GM12878 (cell line): ENCODE results near the gene MAST1. TPM values are rescaled to one million over a fixed set of nuclear protein-coding genes. Genes with fewer than 3 reads are reported as not detected.

Experiments
- BMI1 ChIP-seq: fragments of 450-650 bp; IDR thresholded peaks from 2 replicates; pipeline ENCODE4 v1.6.1; 2016; ENCODE audit warnings: mild to moderate bottlenecking, moderate library complexity, borderline replicate concordance
- CBFB ChIP-seq: IDR thresholded peaks from 2 replicates; pipeline ENCODE4 v1.6.1; 2016; ENCODE audit warnings: antibody characterized with exemption, low read depth
- CEBPB ChIP-seq, 2 experiments: fragments of 150-350 bp in 1 of 2; IDR thresholded peaks; 2 replicates each; pipeline ENCODE4 v1.6.1; 2012 to 2014; ENCODE audit warnings: low read depth in 2 of 2, low read length in 2 of 2, borderline replicate concordance in 1 of 2, inconsistent platforms in 1 of 2
- CTCF ChIP-seq, 3 experiments: IDR thresholded peaks in 2 of 3; conservative IDR thresholded peaks in 1 of 3; 2 replicates each; pipeline ENCODE4 v1.5.1; 2011; ENCODE audit warnings: low read depth in 3 of 3, low read length in 3 of 3, mild to moderate bottlenecking in 3 of 3, control low read depth in 2 of 3, moderate library complexity in 2 of 3, inconsistent platforms in 1 of 3, mixed read lengths in 1 of 3; ENCODE audit not compliant: control insufficient read depth in 2 of 3, insufficient read depth in 1 of 3; ENCODE audit errors: extremely low read depth in 1 of 3
- E4F1 ChIP-seq: fragments of 450-650 bp; IDR thresholded peaks from 2 replicates; pipeline ENCODE4 v1.6.1; 2018; ENCODE audit warnings: borderline replicate concordance, mild to moderate bottlenecking; ENCODE audit not compliant: partially characterized antibody
- GATAD2B ChIP-seq: fragments of 450-650 bp; conservative IDR thresholded peaks from 2 replicates; pipeline ENCODE4 v1.6.1; 2017; ENCODE audit warnings: low read depth, mild to moderate bottlenecking, moderate library complexity
- HDAC2 ChIP-seq: fragments of 200-600 bp; sonication (generic); IDR thresholded peaks from 2 replicates; pipeline ENCODE4 v1.6.1; 2017
- HDGF ChIP-seq: fragments of 450-650 bp; IDR thresholded peaks from 2 replicates; pipeline ENCODE4 v1.6.1; 2016; ENCODE audit warnings: antibody characterized with exemption
- IRF4 ChIP-seq: IDR thresholded peaks from 2 replicates; pipeline ENCODE4 v1.6.1; 2011; ENCODE audit warnings: low read depth, low read length
- KAT2A ChIP-seq: conservative IDR thresholded peaks from 2 replicates; pipeline ENCODE4 v1.6.1; 2011; ENCODE audit warnings: low read depth, low read length; ENCODE audit not compliant: control insufficient read depth
- LARP7 ChIP-seq: fragments of 450-650 bp; IDR thresholded peaks from 2 replicates; pipeline ENCODE4 v1.6.1; 2017; ENCODE audit warnings: mild to moderate bottlenecking
- POLR2A ChIP-seq: IDR thresholded peaks from 2 replicates; pipeline ENCODE4 v1.6.1; 2011; ENCODE audit warnings: low read depth, mild to moderate bottlenecking, low read length
- POLR2AphosphoS2 ChIP-seq: IDR thresholded peaks from 2 replicates; pipeline ENCODE4 v1.6.1; 2011; ENCODE audit warnings: low read depth, mild to moderate bottlenecking, low read length, improper control_type of control experiment, moderate library complexity
- RAD21 ChIP-seq: IDR thresholded peaks from 2 replicates; pipeline ENCODE4 v1.6.1; 2011; ENCODE audit warnings: mild to moderate bottlenecking, low read depth, low read length, moderate library complexity; ENCODE audit not compliant: insufficient read depth
- RB1 ChIP-seq: fragments of 450-650 bp; formaldehyde crosslinking; IDR thresholded peaks from 2 replicates; pipeline ENCODE4 v1.6.1; 2017; ENCODE audit warnings: mild to moderate bottlenecking, borderline replicate concordance
- RFX5 ChIP-seq: IDR thresholded peaks from 2 replicates; pipeline ENCODE4 v1.6.1; 2011; ENCODE audit warnings: low read depth, low read length, improper control_type of control experiment
- SKIL ChIP-seq: fragments of 450-650 bp; IDR thresholded peaks from 2 replicates; pipeline ENCODE4 v1.6.1; 2017; ENCODE audit warnings: mild to moderate bottlenecking, low read depth, inconsistent platforms; ENCODE audit not compliant: poor library complexity, severe bottlenecking
- SMAD1 ChIP-seq: fragments of 450-650 bp; IDR thresholded peaks from 2 replicates; pipeline ENCODE4 v1.6.1; 2018; ENCODE audit warnings: mild to moderate bottlenecking, low read depth; ENCODE audit not compliant: partially characterized antibody
- SMAD5 ChIP-seq: IDR thresholded peaks from 2 replicates; pipeline ENCODE4 v1.6.1; 2016; ENCODE audit warnings: antibody characterized with exemption, low read depth
- SMARCA5 ChIP-seq: fragments of 450-650 bp; IDR thresholded peaks from 2 replicates; pipeline ENCODE4 v1.6.1; 2017; ENCODE audit warnings: mild to moderate bottlenecking
- TCF3 ChIP-seq: IDR thresholded peaks from 2 replicates; pipeline ENCODE4 v1.6.1; 2012; ENCODE audit warnings: low read depth, mild to moderate bottlenecking, low read length, borderline replicate concordance; ENCODE audit not compliant: insufficient read depth
- USF2 ChIP-seq: IDR thresholded peaks from 2 replicates; pipeline ENCODE4 v1.6.1; 2011; ENCODE audit warnings: low read depth, low read length, improper control_type of control experiment, borderline replicate concordance
- YY1 ChIP-seq: IDR thresholded peaks from 2 replicates; pipeline ENCODE4 v1.6.1; 2011; ENCODE audit warnings: low read depth, mild to moderate bottlenecking, low read length
- polyA plus RNA-seq, 11 experiments: library from polyadenylated mRNA; depleted of rRNA in 4 of 11; unstranded in 6 of 11; stranded (reverse) in 5 of 11; fragments of >200 nt; fragmentation: Nextera tagmentation in 4 of 11; fragmentation: Illumina TruSeq in 1 of 11; extraction: Ambion mirVana in 4 of 11; extraction: Trizol in 1 of 11; gene quantifications; 1 replicate in 1 of 11; 2 replicates in 10 of 11; pipeline versions ENCODE4 v1.2.1 to v1.2.3, GENCODE V29; 2011 to 2016; ENCODE audit warnings: inconsistent platforms in 2 of 11, missing spikeins in 2 of 11, low read depth in 1 of 11
- total RNA-seq, 4 experiments: library from RNA; depleted of rRNA in 3 of 4; stranded (reverse); fragments of >200 nt in 3 of 4; fragmentation: Illumina TruSeq in 1 of 4; extraction: Trizol in 1 of 4; gene quantifications; 2 replicates each; pipeline versions ENCODE4 v1.2.1 to v1.2.3, GENCODE V29; 2013 to 2021

The MAST1 gene
- total and polyA plus RNA-seq, 10 of the 15 experiments (the other 5 are each of a cell fraction or from before 2014, with no cell fraction given), result 0.08 to 0.79 (median 0.44) TPM; not detected in 1

GRCh38 chr19:12796146-12797071 is 41.9 kb upstream of the MAST1 start (continued):
- TF ChIP-seq E4F1 (no peak), SKIL (no peak), SMARCA5 (peak; percentile 70; the same call in 1 of the 2 replicates), POLR2AphosphoS2 (0 out of 2 replicates have a peak, but pooled peaks have one; percentile 46), RB1 (peak; percentile 86), CBFB (peak; percentile 64; the same call in 1 of the 2 replicates), RFX5 (no peak), BMI1 (no peak), USF2 (no peak), CTCF (IDR thresholded peaks at IDR 0.05 in 2 of 3, conservative IDR thresholded peaks at IDR 0.05 in 1 of 3; ENCODE audit: control insufficient read depth in 2 of 3, extremely low read depth in 1 of 3, insufficient read depth in 1 of 3, low read depth in 3 of 3, low read length in 3 of 3) (peak; percentile 94 to 98 (median 96); a peak in 5 of 6 replicates), CEBPB (IDR thresholded peaks at IDR 0.05; ENCODE audit: borderline replicate concordance in 1 of 2, low read depth in 2 of 2, low read length in 2 of 2) (no peak), TCF3 (no peak), HDAC2 (no peak), RAD21 (peak; percentile 99), IRF4 (peak; percentile 71; the same call in 1 of the 2 replicates), HDGF (peak; percentile 52; the same call in 1 of the 2 replicates), KAT2A (no peak), SMAD5 (no peak), LARP7 (peak; percentile 51; the same call in 1 of the 2 replicates), SMAD1 (no peak), YY1 (peak; percentile 79; the same call in 1 of the 2 replicates), GATAD2B (no peak), POLR2A (peak; percentile 48)
